Measurements from ENCODE around the gene CLEC1A.

DNA sequence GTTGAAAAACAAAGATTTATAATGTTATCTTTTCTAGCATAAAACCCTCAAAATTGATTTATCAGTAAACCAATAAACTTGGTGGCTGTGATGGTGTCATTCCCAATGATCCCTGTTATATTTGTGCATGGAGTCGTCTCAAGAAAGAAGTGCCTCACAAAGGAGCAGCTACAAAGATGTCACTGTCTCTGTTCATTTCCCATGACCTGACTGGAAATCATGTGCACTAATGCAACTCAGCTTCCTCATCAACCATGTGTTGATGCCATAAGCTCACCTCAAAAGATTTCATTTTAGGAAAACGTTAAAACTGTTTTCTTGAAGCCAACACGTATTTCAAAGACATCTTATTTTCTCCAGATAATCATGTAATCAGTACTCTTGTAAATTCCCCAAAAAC lies 28.8 kb downstream of the CLEC1A start:
- TF ChIP-seq, protein P1, sequence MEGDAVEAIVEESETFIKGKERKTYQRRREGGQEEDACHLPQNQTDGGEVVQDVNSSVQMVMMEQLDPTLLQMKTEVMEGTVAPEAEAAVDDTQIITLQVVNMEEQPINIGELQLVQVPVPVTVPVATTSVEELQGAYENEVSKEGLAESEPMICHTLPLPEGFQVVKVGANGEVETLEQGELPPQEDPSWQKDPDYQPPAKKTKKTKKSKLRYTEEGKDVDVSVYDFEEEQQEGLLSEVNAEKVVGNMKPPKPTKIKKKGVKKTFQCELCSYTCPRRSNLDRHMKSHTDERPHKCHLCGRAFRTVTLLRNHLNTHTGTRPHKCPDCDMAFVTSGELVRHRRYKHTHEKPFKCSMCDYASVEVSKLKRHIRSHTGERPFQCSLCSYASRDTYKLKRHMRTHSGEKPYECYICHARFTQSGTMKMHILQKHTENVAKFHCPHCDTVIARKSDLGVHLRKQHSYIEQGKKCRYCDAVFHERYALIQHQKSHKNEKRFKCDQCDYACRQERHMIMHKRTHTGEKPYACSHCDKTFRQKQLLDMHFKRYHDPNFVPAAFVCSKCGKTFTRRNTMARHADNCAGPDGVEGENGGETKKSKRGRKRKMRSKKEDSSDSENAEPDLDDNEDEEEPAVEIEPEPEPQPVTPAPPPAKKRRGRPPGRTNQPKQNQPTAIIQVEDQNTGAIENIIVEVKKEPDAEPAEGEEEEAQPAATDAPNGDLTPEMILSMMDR (IDR thresholded peaks at IDR 0.05; ENCODE audit: extremely low read depth in 1 of 2, insufficient read depth in 1 of 2, low read depth in 1 of 2, low read length in 2 of 2): no peak
- TF ChIP-seq POLR2A (IDR thresholded peaks at IDR 0.05; ENCODE audit: low read depth, low read length): no peak
- no peak for TF ChIP-seq EZH2 (IDR thresholded peaks at IDR 0.05; ENCODE audit: borderline replicate concordance, low read depth, low read length, severe bottlenecking)
- TF ChIP-seq, protein P2, sequence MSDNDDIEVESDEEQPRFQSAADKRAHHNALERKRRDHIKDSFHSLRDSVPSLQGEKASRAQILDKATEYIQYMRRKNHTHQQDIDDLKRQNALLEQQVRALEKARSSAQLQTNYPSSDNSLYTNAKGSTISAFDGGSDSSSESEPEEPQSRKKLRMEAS (IDR thresholded peaks at IDR 0.05; ENCODE audit: insufficient read depth, insufficient read length): no peak
- TF ChIP-seq POLR2AphosphoS5 (IDR thresholded peaks at IDR 0.05; ENCODE audit: insufficient read depth, low read depth, low read length): no peak
- no peak for TF ChIP-seq GATA2 (IDR thresholded peaks at IDR 0.05; ENCODE audit: insufficient read depth, insufficient read length, low read depth, low read length)
- TF ChIP-seq FOS (IDR thresholded peaks at IDR 0.05; ENCODE audit: borderline replicate concordance, insufficient read depth, low read length): no peak

All from endothelial cell of umbilical vein (primary cell).